Caco-2 (cell line): ENCODE data around the gene ZNF407. TPM values are rescaled to one million over a fixed set of nuclear protein-coding genes. Genes with fewer than 3 reads are reported as not detected.
"Not testable (repeated sequence)": the region's sequence is repeated elsewhere in the genome, so short reads cannot be mapped to it uniquely, and the experiment has no call there.

ENCODE experiments used
- BruUV-seq: library from RNA; stranded (reverse); fragments of 400-500 nt; replicated peaks from 2 replicates; lab custom pipeline; 2021; lab: Mats Ljungman, UMichigan
- CTCF ChIA-PET: fragments of 300-600 bp; sonication (Branson Sonifier 250); formaldehyde crosslinking; loops from one replicate; lab custom pipeline; 2022; ENCODE audit warnings: antibody characterized with exemption; lab: Charles Lee
- POLR2A ChIA-PET: fragments of 300-600 bp; sonication (Branson Sonifier 250); formaldehyde crosslinking; loops from one replicate; lab custom pipeline; 2022; ENCODE audit warnings: antibody characterized with exemption; lab: Charles Lee
- DNase-seq, 2 experiments: peaks; one replicate each; pipeline versions ENCODE4 v3.0.0 to v3.0.0-alpha.2; 2020 to 2022
- H3K27me3 ChIP-seq: replicated peaks from 2 replicates; pipeline ENCODE4 v1.6.0; 2011; ENCODE audit warnings: low read length; ENCODE audit not compliant: control insufficient read depth, insufficient read depth
- H3K36me3 ChIP-seq: 2 replicates; pipeline ENCODE4 v1.5.1; 2011; ENCODE audit warnings: low read length; ENCODE audit not compliant: control insufficient read depth, insufficient read depth
- H3K4me1 ChIP-seq: fragments of 250-450 bp; sonication (Bioruptor Pico); 2 replicates; pipeline ENCODE4 v1.5.1; 2020; ENCODE audit warnings: mild to moderate bottlenecking
- H3K4me3 ChIP-seq: 2 replicates; pipeline ENCODE4 v1.5.1; 2011; ENCODE audit warnings: low read depth, mild to moderate bottlenecking, control low read depth, low read length
- H3K9me3 ChIP-seq: fragments of 250-450 bp; sonication (Bioruptor Pico); 2 replicates; pipeline ENCODE4 v1.5.1; 2020; ENCODE audit warnings: mild to moderate bottlenecking, moderate library complexity
- H3K27ac Mint-ChIP-seq: one replicate; pipeline ENCODE4 v1.8.0; 2022; ENCODE audit warnings: mixed read lengths; ENCODE audit not compliant: unreplicated experiment
- H3K27me3 Mint-ChIP-seq: one replicate; pipeline ENCODE4 v1.8.0; 2022; ENCODE audit warnings: mixed read lengths; ENCODE audit not compliant: insufficient read depth, unreplicated experiment
- H3K36me3 Mint-ChIP-seq: one replicate; pipeline ENCODE4 v1.8.0; 2022; ENCODE audit warnings: mild to moderate bottlenecking, mixed read lengths; ENCODE audit not compliant: insufficient read depth, unreplicated experiment
- H3K4me1 Mint-ChIP-seq: one replicate; pipeline ENCODE4 v1.8.0; 2022; ENCODE audit warnings: low read depth, mixed read lengths; ENCODE audit not compliant: unreplicated experiment
- H3K4me3 Mint-ChIP-seq: one replicate; pipeline ENCODE4 v1.8.0; 2022; ENCODE audit warnings: mild to moderate bottlenecking, moderate library complexity, mixed read lengths; ENCODE audit not compliant: unreplicated experiment
- H3K9me3 Mint-ChIP-seq: one replicate; pipeline ENCODE4 v1.8.0; 2022; ENCODE audit warnings: mixed read lengths; ENCODE audit not compliant: unreplicated experiment
- intact Hi-C: fragments of 100-400 bp; cut with micrococcal nuclease; formaldehyde crosslinking; loops from one replicate; pipeline ENCODE4 v1.10.0; 2022; ENCODE audit not compliant: unreplicated experiment
- total RNA-seq: library from RNA; stranded (reverse); gene quantifications from 2 replicates; pipeline ENCODE4 v1.2.3, GENCODE V29; 2022
- TF ChIP-seq, protein P1 (sequence below), 2 experiments: fragments of 200-600 bp in 1 of 2; IDR thresholded peaks; 1 replicate in 1 of 2; 2 replicates in 1 of 2; pipeline versions ENCODE4 v1.5.1 to v1.8.0; 2011 to 2022; ENCODE audit warnings: antibody characterized with exemption in 1 of 2, control low read depth in 1 of 2, inconsistent platforms in 1 of 2, low read depth in 1 of 2, low read length in 1 of 2, mild to moderate bottlenecking in 1 of 2, moderate library complexity in 1 of 2; ENCODE audit not compliant: insufficient read depth in 1 of 2, severe bottlenecking in 1 of 2, unreplicated experiment in 1 of 2

Gene ZNF407
- total RNA-seq, 1 experiment from 2014 or later, result 4.7 TPM

DNA sequence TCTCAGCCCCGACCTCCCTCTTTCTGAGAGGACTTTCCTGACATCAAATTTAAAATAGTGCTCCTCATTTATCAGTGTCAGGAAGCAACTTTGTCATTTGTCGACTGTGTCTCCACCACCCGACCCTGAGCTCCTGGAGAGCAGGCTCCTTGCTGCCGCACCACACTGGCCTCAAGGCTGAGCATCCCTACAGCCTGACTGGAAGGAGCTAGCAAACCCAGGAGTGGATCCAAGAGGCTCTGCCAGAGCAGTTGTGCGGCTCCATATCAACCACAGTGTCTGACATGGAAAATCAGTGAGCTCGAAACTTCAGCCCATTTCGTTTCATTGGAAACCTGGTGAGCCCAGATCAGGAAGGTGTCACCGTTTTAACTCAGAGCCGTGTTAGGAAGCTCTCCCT is 486.1 kb downstream of the ZNF407 start:
- intact Hi-C loops, result no loop called here
- H3K36me3 ChIP-seq, result no peaks in the 10 kb centered on the region
- H3K36me3 Mint-ChIP-seq, result no peaks in the 10 kb centered on the region
- no peak for DNase-seq
- H3K4me3 Mint-ChIP-seq, result no peak overlapping the region
- ChIA-PET CTCF (no interaction called here), POLR2A (no interaction called here)
- BruUV-seq, result no TSS peak
- no peaks in the 10 kb centered on the region for H3K27me3 ChIP-seq
- no peak overlapping the region for H3K27ac Mint-ChIP-seq
- peaks cover 6% of the 10 kb centered on the region for H3K9me3 Mint-ChIP-seq
- H3K9me3 ChIP-seq, result no peaks in the 10 kb centered on the region
- H3K4me1 Mint-ChIP-seq, result no peaks in the 10 kb centered on the region
- no peaks in the 10 kb centered on the region for H3K4me1 ChIP-seq
- TF ChIP-seq, protein P1, sequence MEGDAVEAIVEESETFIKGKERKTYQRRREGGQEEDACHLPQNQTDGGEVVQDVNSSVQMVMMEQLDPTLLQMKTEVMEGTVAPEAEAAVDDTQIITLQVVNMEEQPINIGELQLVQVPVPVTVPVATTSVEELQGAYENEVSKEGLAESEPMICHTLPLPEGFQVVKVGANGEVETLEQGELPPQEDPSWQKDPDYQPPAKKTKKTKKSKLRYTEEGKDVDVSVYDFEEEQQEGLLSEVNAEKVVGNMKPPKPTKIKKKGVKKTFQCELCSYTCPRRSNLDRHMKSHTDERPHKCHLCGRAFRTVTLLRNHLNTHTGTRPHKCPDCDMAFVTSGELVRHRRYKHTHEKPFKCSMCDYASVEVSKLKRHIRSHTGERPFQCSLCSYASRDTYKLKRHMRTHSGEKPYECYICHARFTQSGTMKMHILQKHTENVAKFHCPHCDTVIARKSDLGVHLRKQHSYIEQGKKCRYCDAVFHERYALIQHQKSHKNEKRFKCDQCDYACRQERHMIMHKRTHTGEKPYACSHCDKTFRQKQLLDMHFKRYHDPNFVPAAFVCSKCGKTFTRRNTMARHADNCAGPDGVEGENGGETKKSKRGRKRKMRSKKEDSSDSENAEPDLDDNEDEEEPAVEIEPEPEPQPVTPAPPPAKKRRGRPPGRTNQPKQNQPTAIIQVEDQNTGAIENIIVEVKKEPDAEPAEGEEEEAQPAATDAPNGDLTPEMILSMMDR (IDR thresholded peaks at IDR 0.05; ENCODE audit: insufficient read depth in 1 of 2, low read depth in 1 of 2, low read length in 1 of 2, severe bottlenecking in 1 of 2, unreplicated experiment in 1 of 2), result no peak
- no peaks in the 10 kb centered on the region for H3K27me3 Mint-ChIP-seq
- H3K4me3 ChIP-seq, result no peak overlapping the region

DNA sequence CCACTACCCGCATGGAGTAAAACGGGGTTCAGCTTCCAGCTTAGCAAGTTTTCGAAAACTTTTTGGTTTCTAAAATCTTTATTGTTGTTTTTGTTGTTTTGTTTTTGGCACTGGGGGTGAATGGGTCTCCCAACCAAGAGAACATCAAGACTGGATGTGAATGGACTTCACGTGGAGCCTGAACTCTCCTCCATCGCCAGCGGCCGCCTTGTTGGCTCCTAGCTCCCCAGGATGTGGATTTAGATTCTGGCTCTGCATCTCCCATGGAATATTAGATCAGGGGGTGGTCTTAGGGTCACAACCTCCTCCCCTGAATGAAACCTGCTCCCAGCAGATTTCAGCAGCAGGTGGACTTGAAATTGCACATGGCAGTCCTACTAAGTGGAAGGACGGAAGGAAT is 488.0 kb downstream of the ZNF407 start:
- H3K27me3 Mint-ChIP-seq, H3K27me3 ChIP-seq, H3K4me3 Mint-ChIP-seq, H3K4me3 ChIP-seq, H3K36me3 ChIP-seq, H3K27ac Mint-ChIP-seq, intact Hi-C loops, H3K9me3 ChIP-seq, DNase-seq, CTCF ChIA-PET, POLR2A ChIA-PET, H3K4me1 ChIP-seq, H3K4me1 Mint-ChIP-seq, H3K36me3 Mint-ChIP-seq, H3K9me3 Mint-ChIP-seq, BruUV-seq: not testable (repeated sequence)

DNA sequence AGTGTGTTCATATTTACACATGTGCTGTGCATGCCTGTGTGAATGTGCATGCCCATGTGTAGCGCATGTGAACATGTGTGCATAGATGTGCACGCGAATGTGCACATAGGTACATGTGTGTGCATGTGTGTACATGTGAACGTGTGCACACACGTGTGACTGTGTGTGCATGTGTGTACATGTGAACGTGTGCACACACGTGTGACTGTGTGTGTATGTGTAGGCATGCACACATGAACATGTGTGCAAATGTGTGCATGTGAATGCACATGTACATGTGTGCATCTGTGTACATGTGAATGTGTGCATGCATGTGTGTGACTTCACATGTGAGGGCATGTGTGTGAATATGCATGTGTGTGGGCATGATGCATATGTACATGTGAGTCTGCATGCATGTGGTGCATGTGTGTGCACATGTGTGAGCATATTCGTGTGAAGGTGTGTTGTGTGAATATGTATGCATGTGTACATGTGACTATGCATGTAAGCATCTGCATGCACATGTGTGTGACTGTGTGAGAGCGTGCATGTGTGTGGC is 488.9 kb downstream of the ZNF407 start:
- BruUV-seq, result no TSS peak
- no peaks in the 10 kb centered on the region for H3K27me3 Mint-ChIP-seq
- Histone ChIP-seq H3K9me3 (no peaks in the 10 kb centered on the region), H3K27me3 (no peaks in the 10 kb centered on the region), H3K4me1 (no peaks in the 10 kb centered on the region), H3K4me3 (no peak overlapping the region), H3K36me3 (no peaks in the 10 kb centered on the region)
- intact Hi-C loops, result no loop called here
- H3K4me1 Mint-ChIP-seq, result no peaks in the 10 kb centered on the region
- H3K4me3 Mint-ChIP-seq, result no peak overlapping the region
- H3K27ac Mint-ChIP-seq, result no peak overlapping the region
- peaks cover 6% of the 10 kb centered on the region for H3K9me3 Mint-ChIP-seq
- ChIA-PET CTCF (no interaction called here), POLR2A (no interaction called here)
- no peaks in the 10 kb centered on the region for H3K36me3 Mint-ChIP-seq
- DNase-seq, result no peak
- TF ChIP-seq, protein P1 (IDR thresholded peaks at IDR 0.05; ENCODE audit: insufficient read depth in 1 of 2, low read depth in 1 of 2, low read length in 1 of 2, severe bottlenecking in 1 of 2, unreplicated experiment in 1 of 2), result no peak
